HG02884 (cell line): Measurements from ENCODE around the gene ITGB8.
"Not testable (repeated sequence)": the region's sequence is repeated elsewhere in the genome, so short reads cannot be mapped to it uniquely, and the experiment has no call there.

Experiments used
- ATAC-seq: cut with Tn5 transposase; IDR thresholded peaks from one replicate; pipeline ENCODE4 v1.9.1; 2021; ENCODE audit warnings: mild to moderate bottlenecking, moderate library complexity; ENCODE audit not compliant: unreplicated experiment

Gene ITGB8

GRCh38 chr7:20330239-20330927 lies at the start of gene ITGB8:
TSS of gene ITGB8 (plus strand) at chr7:20330900. CDS start at chr7:20331807, 907 bp downstream.
- peak; percentile 60 for ATAC-seq

- ATAC-seq, result no peak
Observed at GRCh38 chr7:20282959-20283358, 47.7 kb upstream of the ITGB8 start.

- ATAC-seq, result no peak
Observed at GRCh38 chr7:20283385-20283784, 47.3 kb upstream of the ITGB8 start.

GRCh38 chr7:20284003-20284770 lies 46.5 kb upstream of the ITGB8 start:
- ATAC-seq, result peak; percentile 64

- no peak for ATAC-seq
Observed at GRCh38 chr7:20284771-20285143, 45.9 kb upstream of the ITGB8 start.

- ATAC-seq, result no peak
Observed at GRCh38 chr7:20287317-20287716, 43.4 kb upstream of the ITGB8 start.

- no peak for ATAC-seq
Observed at GRCh38 chr7:20288036-20288435, 42.7 kb upstream of the ITGB8 start.

GRCh38 chr7:20290505-20291111 lies 40.1 kb upstream of the ITGB8 start:
- ATAC-seq, result no peak

GRCh38 chr7:20293336-20293735 lies 37.4 kb upstream of the ITGB8 start:
- ATAC-seq, result no peak

- no peak for ATAC-seq
Observed at GRCh38 chr7:20296444-20296843, 34.3 kb upstream of the ITGB8 start.

GRCh38 chr7:20296901-20297300 lies 33.8 kb upstream of the ITGB8 start:
- ATAC-seq, result no peak

GRCh38 chr7:20298486-20298901 lies 32.2 kb upstream of the ITGB8 start:
- no peak for ATAC-seq

GRCh38 chr7:20299145-20299544 lies 31.6 kb upstream of the ITGB8 start:
- no peak for ATAC-seq

- ATAC-seq, result peak; percentile 65
Observed at GRCh38 chr7:20299647-20300312, 30.9 kb upstream of the ITGB8 start.

- ATAC-seq, result peak; percentile 47
Observed at GRCh38 chr7:20301311-20301939, 29.3 kb upstream of the ITGB8 start.

- not testable (repeated sequence) for ATAC-seq
Observed at GRCh38 chr7:20302300-20302699, 28.4 kb upstream of the ITGB8 start.

GRCh38 chr7:20302891-20303290 lies 27.8 kb upstream of the ITGB8 start:
- ATAC-seq, result no peak

- no peak for ATAC-seq
Observed at GRCh38 chr7:20304366-20304765, 26.3 kb upstream of the ITGB8 start.

GRCh38 chr7:20305726-20306125 lies 25.0 kb upstream of the ITGB8 start:
- no peak for ATAC-seq

- no peak for ATAC-seq
Observed at GRCh38 chr7:20306180-20306946, 24.3 kb upstream of the ITGB8 start.
